ENCODE data around the gene VSTM1.
A peak's percentile ranks its signal among the peaks of the same experiment; 100 is the strongest.

Gene VSTM1

GRCh38 chr19:54029301-54029700 lies 34.4 kb downstream of the VSTM1 start:
- Histone ChIP-seq H3K27me3 (peaks cover 28% of the 10 kb centered on the region), H3K9me3 (no peaks in the 10 kb centered on the region), H3K4me3 (ENCODE audit: low read depth in 1 of 2, low read length in 1 of 2) (no peak overlapping the region), H3K36me3 (no peaks in the 10 kb centered on the region), H3K27ac (peak overlapping the region; percentile 60), H3K4me1 (ENCODE audit: control insufficient read depth in 1 of 2, insufficient read depth in 1 of 2, low read depth in 1 of 2, low read length in 1 of 2) (peaks cover 18 to 24% of the 10 kb centered on the region in 2 experiments)
- TF ChIP-seq, protein P1, sequence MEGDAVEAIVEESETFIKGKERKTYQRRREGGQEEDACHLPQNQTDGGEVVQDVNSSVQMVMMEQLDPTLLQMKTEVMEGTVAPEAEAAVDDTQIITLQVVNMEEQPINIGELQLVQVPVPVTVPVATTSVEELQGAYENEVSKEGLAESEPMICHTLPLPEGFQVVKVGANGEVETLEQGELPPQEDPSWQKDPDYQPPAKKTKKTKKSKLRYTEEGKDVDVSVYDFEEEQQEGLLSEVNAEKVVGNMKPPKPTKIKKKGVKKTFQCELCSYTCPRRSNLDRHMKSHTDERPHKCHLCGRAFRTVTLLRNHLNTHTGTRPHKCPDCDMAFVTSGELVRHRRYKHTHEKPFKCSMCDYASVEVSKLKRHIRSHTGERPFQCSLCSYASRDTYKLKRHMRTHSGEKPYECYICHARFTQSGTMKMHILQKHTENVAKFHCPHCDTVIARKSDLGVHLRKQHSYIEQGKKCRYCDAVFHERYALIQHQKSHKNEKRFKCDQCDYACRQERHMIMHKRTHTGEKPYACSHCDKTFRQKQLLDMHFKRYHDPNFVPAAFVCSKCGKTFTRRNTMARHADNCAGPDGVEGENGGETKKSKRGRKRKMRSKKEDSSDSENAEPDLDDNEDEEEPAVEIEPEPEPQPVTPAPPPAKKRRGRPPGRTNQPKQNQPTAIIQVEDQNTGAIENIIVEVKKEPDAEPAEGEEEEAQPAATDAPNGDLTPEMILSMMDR (IDR thresholded peaks at IDR 0.05) = no peak

DNA sequence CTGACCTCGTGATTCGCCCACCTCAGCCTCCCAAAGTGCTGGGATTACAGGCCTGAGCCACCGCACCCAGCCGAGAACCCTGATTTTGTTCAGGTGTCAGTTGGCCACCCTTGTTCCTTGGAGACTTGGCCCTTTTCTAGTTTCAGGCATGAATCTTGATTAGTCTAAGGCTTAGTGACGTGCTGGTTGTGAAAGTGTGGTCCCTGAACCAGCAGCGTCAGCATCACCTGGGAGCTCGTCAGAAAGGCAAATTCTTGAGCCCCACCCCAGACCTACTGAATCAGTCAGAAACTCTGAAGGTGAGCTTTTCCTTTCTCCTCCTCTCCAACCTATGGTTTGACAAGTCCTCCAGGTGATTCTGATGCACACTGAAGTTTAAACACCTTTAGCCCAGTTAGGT lies 37.0 kb downstream of the VSTM1 start:
- H3K36me3 ChIP-seq = no peaks in the 10 kb centered on the region
- H3K27ac ChIP-seq = no peak overlapping the region
- H3K27me3 ChIP-seq = peaks cover 27% of the 10 kb centered on the region
- no peaks in the 10 kb centered on the region for H3K9me3 ChIP-seq
- TF ChIP-seq, protein P1 (IDR thresholded peaks at IDR 0.05) = no peak
- no peak overlapping the region for H3K4me3 ChIP-seq (ENCODE audit: low read depth in 1 of 2, low read length in 1 of 2)
- peaks cover 43 to 49% of the 10 kb centered on the region in 2 experiments for H3K4me1 ChIP-seq (ENCODE audit: control insufficient read depth in 1 of 2, insufficient read depth in 1 of 2, low read depth in 1 of 2, low read length in 1 of 2)

GRCh38 chr19:54024660-54025059 lies 39.0 kb downstream of the VSTM1 start:
- H3K27me3 ChIP-seq = peaks cover 17% of the 10 kb centered on the region
- H3K36me3 ChIP-seq = no peaks in the 10 kb centered on the region
- no peaks in the 10 kb centered on the region for H3K9me3 ChIP-seq
- no peak overlapping the region for H3K4me3 ChIP-seq (ENCODE audit: low read depth in 1 of 2, low read length in 1 of 2)
- H3K27ac ChIP-seq = no peak overlapping the region
- TF ChIP-seq, protein P1 (IDR thresholded peaks at IDR 0.05) = no peak
- peaks cover 48 to 60% of the 10 kb centered on the region in 2 experiments for H3K4me1 ChIP-seq (ENCODE audit: control insufficient read depth in 1 of 2, insufficient read depth in 1 of 2, low read depth in 1 of 2, low read length in 1 of 2)

DNA sequence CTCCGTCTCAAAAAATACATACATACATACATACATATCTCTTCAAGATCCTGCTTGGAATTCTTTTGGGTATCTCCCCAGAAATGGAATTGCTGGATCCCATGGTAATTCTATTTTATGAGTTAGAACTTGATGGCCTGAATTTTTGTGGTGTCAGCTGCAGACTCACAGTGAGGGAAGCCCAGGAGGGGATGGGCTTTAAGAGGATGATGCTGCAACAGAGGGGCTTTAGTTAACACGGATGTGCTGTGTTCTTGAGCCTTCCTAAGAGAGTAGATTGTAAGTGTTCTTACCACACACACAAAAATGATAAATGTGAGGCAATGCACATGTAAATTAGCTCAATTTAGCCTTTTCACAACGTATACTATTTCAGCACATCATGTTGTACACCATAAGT lies 40.5 kb downstream of the VSTM1 start:
- TF ChIP-seq, protein P1 (IDR thresholded peaks at IDR 0.05) = no peak
- peak overlapping the region; percentile 71 for H3K27ac ChIP-seq

DNA sequence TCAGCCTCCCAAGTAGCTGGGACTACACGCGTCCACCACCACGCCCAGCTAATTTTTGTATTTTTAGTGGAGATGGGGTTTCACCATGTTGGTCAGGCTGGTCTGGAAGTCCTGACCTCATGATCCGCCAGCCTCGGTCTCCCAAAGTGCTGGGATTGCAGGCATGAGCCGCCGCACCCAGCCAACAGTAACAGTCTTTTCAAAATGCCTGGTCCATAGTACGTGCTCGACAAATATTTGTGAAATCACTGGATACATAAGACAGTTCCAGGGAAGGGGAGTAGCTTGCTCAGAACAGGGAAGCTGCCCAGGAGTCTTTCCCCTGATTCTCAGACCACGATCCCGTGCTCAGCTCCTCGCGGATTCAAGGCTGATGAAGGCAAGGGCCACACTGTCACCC lies 41.8 kb downstream of the VSTM1 start:
- H3K4me3 ChIP-seq (ENCODE audit: low read depth in 1 of 2, low read length in 1 of 2) = no peak overlapping the region
- peaks cover 10% of the 10 kb centered on the region for H3K27me3 ChIP-seq
- no peaks in the 10 kb centered on the region for H3K36me3 ChIP-seq
- H3K27ac ChIP-seq = peak overlapping the region; percentile 83
- TF ChIP-seq, protein P1 (IDR thresholded peaks at IDR 0.05) = no peak
- H3K9me3 ChIP-seq = no peaks in the 10 kb centered on the region
- peaks cover 66 to 77% of the 10 kb centered on the region in 2 experiments for H3K4me1 ChIP-seq (ENCODE audit: control insufficient read depth in 1 of 2, insufficient read depth in 1 of 2, low read depth in 1 of 2, low read length in 1 of 2)

More for the DNA sequence above, 40.5 kb downstream of the VSTM1 start:
- Histone ChIP-seq H3K27me3 (peaks cover 17% of the 10 kb centered on the region), H3K36me3 (no peaks in the 10 kb centered on the region), H3K4me1 (ENCODE audit: control insufficient read depth in 1 of 2, insufficient read depth in 1 of 2, low read depth in 1 of 2, low read length in 1 of 2) (peaks cover 53 to 64% of the 10 kb centered on the region in 2 experiments), H3K4me3 (ENCODE audit: low read depth in 1 of 2, low read length in 1 of 2) (peak overlapping the region in 1 of 2 experiments; percentile 54), H3K9me3 (no peaks in the 10 kb centered on the region)

GRCh38 chr19:54021363-54021762 lies 42.3 kb downstream of the VSTM1 start:
- Histone ChIP-seq H3K27me3 (peaks cover 5% of the 10 kb centered on the region), H3K27ac (peak overlapping the region; percentile 83), H3K4me3 (ENCODE audit: low read depth in 1 of 2, low read length in 1 of 2) (no peak overlapping the region), H3K9me3 (no peaks in the 10 kb centered on the region), H3K36me3 (no peaks in the 10 kb centered on the region), H3K4me1 (ENCODE audit: control insufficient read depth in 1 of 2, insufficient read depth in 1 of 2, low read depth in 1 of 2, low read length in 1 of 2) (peaks cover 66 to 81% of the 10 kb centered on the region in 2 experiments)
- TF ChIP-seq, protein P1 (IDR thresholded peaks at IDR 0.05) = no peak
